D721Med (cell line): ENCODE results near the gene COPS4.
"Not testable (repeated sequence)": the region's sequence is repeated elsewhere in the genome, so short reads cannot be mapped to it uniquely, and the experiment has no call there.

Source experiments
- DNase-seq: peaks from one replicate; pipeline ENCODE4 v3.0.0; 2011; ENCODE audit warnings: low spot score; ENCODE audit not compliant: insufficient read length
- FAIRE-seq: peaks from 2 replicates; lab custom pipeline; 2011; peaks lifted over from hg19 to GRCh38; lab: Jason Lieb, UNC
- CTCF ChIP-seq: IDR thresholded peaks from 2 replicates; pipeline ENCODE4 v1.5.1; 2012; ENCODE audit warnings: mild to moderate bottlenecking, control low read depth; ENCODE audit not compliant: insufficient read depth; ENCODE audit errors: missing control alignments

COPS4 gene

GRCh38 chr4:83013420-83013867 is 21.5 kb upstream of the COPS4 start:
- no peak for TF ChIP-seq CTCF
- FAIRE-seq: peak; percentile 73
- no peak for DNase-seq

GRCh38 chr4:83013902-83014301 is 21.1 kb upstream of the COPS4 start:
- TF ChIP-seq CTCF: no peak
- DNase-seq: no peak
- no peak for FAIRE-seq

DNA sequence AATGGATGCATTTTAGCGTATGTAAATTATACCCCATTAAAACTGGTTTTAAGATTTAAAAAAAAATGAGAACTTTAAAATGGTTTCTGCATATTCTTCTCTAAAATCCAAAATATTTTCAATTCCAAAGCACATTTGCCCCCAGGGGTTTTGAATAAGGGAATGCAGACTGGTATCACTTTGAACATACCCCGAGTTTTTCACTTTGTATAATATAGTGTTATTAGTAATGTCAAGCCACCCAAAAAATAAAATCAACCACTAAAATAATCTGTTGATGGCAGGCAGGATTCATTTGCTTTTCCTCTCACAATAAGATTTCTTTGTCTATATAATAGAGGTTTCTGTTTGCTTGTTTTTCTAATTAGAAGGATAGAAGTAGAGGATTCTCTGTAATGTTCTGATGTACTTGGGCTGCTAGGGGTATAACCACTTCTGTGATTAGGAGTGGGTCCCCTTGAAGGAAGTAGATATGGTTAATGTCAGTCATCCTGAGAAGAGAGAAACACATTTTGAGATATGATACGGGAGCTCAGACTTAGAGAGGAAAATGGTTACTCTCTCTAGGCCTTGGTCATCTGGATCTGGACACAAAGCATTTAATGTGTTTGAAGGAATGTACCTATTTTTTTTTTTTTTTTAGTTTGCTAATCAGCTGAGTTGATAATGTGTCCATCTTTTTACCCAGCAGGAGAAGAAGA is 15.0 kb upstream of the COPS4 start:
- TF ChIP-seq CTCF: no peak
- DNase-seq (no peak), FAIRE-seq (no peak)

DNA sequence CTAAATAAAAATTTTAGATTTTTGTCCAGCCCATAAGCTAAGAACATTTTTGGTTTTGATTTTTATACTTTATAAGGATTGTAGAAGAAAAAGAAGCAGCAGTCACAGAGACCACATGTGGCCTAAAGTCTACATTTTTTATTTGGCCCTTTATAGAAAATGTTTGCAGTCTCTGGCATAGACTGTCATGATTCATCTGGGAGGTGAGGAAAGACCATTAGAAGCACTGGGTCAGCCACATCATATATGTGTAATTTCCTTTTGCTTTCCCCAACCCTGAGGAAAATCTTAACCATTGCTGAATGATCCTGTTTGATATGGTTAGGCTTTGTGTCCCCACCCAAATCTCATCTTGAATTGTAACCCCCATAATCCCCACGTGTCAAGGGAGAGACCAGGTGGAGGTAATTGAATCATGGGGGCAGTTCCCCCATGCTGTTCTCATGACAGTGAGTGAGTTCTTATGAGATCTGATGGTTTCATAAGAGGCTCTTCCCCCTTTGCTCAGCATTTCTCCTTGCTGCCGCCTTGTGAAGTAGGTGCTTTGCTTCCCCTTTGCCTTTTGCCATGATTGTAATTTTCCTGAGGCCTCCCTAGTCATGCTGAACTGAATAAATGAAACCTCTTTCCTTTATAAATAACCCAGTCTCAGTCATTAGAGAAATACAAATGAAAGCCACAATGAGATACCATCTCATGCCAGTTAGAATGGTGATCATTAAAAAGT is 12.1 kb upstream of the COPS4 start:
- DNase-seq: no peak
- TF ChIP-seq CTCF: no peak
- FAIRE-seq: no peak

DNA sequence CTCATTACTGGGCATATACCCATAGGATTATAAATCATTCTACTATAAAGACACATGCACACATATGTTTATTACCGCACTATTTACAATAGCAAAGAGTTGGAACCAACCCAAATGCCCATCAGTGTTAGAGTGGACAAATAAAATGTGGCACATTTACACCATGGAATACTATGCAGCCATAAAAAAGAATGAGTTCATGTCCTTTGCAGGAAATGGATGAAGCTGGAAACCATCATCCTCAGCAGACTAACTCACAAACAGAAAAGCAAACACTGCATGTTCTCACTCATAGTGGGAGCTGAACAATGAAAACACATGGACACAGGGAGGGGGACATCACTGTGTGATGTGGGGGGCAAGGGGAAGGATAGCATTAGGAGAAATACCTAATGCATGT is 11.4 kb upstream of the COPS4 start:
- FAIRE-seq, DNase-seq: not testable (repeated sequence)

GRCh38 chr4:83024233-83024632 is 10.8 kb upstream of the COPS4 start:
- no peak for TF ChIP-seq CTCF
- no peak for DNase-seq
- no peak for FAIRE-seq

DNA sequence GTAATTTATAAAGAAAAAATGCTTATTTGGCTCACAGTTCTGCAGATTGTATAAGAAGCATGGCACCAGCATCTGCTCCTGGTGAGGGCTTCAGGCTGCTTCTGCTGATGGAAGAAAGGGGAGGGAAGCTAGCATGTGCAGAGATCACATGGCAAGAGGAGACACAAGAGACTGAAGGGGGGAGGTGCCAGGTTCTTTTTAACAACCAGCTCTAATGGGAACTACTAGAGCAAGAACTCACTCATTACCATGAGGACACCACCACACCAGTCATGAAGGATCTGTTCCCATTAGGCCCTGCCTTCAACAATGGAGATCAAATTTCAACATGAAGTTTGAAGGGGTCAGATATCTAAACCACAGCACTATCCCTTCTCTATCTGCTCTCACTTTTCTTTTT is 9.4 kb upstream of the COPS4 start:
- no peak for TF ChIP-seq CTCF
- FAIRE-seq: no peak
- DNase-seq: no peak
